HG02610 (cell line): ENCODE data around the gene CAMSAP1.

Source experiments
- ATAC-seq: cut with Tn5 transposase; IDR thresholded peaks from one replicate; pipeline ENCODE4 v1.9.1; 2021; ENCODE audit warnings: mild to moderate bottlenecking, moderate library complexity; ENCODE audit not compliant: unreplicated experiment

CAMSAP1 gene

DNA sequence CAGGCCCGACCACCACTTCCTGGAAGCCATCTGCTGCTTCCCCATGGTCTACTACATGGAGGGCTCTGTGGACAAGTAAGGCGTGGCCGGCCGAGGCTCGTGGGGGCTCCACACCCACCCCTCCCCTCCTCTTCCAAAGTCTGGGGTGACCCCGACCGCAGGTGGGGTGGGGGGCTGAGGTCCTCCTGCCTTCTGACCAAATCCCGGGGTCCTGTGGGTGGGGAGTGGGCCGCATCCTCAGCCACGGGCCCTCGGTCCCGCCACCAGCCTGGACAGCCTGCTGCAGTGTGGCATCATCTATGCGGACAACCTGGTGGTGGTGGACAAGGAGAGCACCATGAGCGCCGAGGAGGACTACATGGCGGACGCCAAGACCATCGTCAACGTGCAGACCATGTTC lies 128.9 kb downstream of the CAMSAP1 start:
- no peak for ATAC-seq

- no peak for ATAC-seq
Measured at GRCh38 chr9:135777623-135778177, 129.6 kb downstream of the CAMSAP1 start.

DNA sequence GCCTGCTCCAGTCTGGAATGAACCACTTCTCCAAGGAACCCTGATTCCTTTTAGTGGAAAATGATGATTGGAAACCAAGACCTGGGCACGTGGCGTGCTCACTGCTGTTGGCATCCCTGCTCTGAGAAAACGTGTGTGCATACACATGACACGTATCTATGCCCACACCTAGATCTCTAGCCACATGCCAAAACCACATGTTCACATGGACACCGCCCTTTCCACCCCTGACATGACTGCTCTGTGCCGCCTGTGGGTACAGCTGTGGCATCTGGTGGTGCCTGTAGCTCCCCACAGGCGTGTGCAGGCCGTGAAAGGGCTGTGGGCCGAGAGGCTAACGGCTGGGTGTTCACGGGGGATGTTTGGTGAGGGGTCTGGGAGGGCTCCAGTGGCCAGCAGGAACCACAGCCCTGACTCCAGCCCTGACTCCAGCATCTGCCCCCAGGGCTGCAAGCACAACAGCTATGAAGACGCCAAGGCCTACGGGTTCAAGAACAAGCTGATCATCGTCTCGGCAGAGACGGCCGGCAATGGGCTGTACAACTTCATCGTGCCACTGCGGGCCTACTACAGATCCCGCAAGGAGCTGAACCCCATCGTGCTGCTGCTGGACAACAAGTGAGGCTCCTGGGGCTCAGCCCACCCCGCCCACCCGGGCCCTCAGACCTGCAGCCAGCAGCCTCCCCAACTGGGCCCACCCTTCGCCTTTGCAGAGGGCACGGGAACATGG lies 130.3 kb downstream of the CAMSAP1 start:
- no peak for ATAC-seq

- ATAC-seq, result no peak
Measured at GRCh38 chr9:135775911-135776310, 131.4 kb downstream of the CAMSAP1 start.

GRCh38 chr9:135774794-135775525 lies 132.4 kb downstream of the CAMSAP1 start:
- ATAC-seq, result no peak

DNA sequence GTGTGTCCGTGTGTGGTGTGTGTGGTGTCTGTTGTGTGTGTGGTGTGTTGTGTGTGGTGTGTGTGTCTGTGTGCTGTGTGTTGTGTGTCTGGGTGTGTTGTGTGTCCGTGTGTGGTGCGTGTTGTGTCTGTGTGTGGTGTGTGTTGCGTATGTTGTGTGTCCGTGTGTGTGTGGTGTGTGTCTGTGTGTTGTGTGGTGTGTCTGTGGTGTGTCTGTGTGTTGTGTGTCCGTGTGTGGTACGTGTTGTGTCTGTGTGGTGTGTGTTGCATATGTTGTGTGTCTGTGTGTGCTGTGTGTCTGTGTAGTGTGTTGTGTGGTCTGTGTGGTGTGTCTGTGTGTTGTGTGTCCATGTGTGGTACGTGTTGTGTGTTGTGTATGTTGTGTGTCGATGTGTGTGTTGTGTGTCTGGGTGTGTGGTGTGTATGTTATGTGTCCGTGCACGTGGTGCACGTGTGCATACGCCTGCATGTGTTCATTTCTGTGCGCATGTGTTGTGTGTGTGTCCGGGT lies 133.1 kb downstream of the CAMSAP1 start:
- ATAC-seq, result no peak

- ATAC-seq, result no peak
Measured at GRCh38 chr9:135773530-135774238, 133.7 kb downstream of the CAMSAP1 start.

DNA sequence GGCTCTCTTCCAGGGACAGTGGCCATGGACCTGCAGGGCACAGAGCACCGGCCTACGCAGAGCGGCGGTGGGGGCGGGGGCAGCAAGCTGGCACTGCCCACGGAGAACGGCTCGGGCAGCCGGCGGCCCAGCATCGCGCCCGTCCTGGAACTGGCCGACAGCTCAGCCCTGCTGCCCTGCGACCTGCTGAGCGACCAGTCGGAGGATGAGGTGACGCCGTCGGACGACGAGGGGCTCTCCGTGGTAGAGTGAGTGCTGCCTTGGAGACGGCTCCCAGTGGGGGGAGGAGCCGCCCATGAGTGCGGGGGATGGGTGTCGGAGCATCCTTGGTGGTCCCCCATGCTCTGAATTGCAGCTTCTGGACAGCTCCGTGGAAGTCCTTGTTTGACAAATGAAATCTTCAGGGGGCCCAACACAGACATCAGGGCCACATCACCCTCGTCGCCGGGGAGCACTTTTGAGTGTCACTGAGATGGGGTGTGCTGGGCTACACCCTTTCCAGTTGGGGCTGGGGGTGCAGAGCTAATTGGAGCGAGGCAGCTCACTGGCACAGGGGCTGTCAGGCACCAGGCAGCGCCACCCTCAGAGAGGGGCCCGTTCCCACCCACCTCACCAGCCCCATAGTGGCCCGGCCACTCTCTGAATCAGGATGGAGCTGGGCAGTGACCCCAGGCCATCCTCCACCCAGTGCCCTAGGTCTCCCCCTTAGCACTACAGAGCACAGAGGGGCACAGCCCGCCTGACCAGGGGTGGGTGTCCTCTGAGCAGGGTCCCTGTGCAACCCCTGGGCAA lies 134.4 kb downstream of the CAMSAP1 start:
- ATAC-seq, result no peak

- ATAC-seq, result no peak
Measured at GRCh38 chr9:135772056-135772646, 135.2 kb downstream of the CAMSAP1 start.

GRCh38 chr9:135771401-135772051 lies 135.8 kb downstream of the CAMSAP1 start:
- ATAC-seq, result no peak

DNA sequence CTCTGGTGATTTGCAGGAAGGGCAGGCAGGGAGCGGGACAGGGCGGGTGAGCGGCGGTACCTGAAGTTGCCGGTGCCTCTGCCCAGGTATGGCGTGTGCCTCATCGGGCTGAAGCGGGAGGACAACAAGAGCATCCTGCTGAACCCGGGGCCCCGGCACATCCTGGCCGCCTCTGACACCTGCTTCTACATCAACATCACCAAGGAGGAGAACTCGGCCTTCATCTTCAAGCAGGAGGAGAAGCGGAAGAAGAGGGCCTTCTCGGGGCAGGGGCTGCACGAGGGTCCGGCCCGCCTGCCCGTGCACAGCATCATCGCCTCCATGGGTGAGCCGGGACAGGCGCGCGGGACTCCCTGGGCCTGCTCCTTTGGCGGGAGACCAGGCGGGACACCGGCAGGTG lies 136.6 kb downstream of the CAMSAP1 start:
- ATAC-seq, result no peak

DNA sequence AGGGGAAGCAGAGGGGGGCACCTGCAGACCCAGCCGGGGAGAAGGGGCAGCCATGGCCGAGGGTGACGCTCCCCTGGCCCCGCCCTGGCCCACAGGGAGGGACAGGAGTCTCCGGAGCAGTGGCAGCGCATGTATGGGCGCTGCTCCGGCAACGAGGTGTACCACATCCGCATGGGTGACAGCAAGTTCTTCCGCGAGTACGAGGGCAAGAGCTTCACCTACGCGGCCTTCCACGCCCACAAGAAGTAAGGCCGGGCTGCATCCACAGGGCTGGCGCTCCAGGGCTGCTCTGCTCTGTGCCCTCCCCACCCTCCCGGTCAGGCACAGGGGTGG lies 137.2 kb downstream of the CAMSAP1 start:
- no peak for ATAC-seq

DNA sequence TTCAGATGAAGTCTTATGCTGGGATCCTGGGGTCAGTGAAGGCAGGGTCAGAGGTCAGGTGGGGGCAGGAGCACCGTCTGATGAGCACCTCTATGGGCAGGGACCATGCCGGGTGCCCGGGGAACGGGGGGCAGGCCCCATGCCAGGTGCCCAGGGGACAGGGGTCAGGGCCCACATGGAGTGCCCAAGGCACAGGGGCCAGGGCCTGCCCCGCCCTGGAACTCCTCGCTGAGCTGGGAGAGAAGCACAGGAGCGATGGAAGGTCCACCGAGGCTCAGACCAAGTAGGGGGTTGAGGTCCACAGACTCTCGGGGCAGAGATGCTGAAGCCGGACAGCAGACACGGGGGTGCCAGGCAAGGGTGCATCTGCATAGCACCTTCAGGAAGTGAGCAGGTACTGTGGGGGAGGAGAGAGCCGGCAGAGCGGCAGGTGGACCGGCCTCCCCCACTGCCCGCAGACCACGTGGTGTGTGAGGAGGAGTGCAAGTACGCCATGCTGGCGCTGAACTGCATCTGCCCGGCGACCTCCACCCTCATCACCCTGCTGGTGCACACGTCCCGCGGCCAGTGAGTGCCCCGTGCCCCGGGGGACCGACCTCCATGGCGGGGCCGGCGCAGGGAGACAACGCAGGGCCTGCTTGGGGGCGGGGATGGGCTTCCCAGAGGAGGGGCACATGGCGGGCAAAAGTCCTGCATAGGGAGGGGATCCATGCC lies 137.7 kb downstream of the CAMSAP1 start:
- ATAC-seq, result no peak

DNA sequence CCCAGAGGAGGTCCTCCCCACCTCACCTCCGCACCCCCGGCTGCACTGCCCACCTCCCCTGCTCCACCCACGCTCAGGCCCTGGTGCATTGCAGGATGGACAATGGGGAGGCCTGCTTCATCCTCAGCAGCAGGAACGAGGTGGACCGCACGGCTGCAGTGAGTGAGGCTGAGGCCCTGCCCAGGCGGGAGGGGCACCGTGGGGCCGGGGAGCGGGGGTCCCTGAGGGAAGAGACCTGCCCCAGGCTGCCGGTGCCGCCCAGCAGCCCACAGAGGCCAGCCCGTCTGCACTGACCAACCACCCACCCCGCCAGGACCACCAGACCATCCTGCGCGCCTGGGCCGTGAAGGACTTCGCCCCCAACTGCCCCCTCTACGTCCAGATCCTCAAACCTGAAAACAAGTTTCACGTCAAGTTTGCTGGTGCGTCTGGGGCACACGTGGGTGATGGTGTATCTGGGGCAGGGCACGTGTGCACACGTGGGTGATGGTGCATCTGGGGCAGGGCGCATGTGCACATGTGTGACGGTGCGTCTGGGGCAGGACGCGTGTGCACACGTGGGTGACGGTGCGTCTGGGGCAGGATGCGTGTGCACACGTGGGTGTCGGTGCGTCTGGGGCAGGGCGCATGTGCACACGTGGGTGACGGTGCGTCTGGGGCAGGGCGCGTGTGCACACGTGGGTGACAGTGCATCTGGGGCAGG lies 138.7 kb downstream of the CAMSAP1 start:
- ATAC-seq, result no peak

DNA sequence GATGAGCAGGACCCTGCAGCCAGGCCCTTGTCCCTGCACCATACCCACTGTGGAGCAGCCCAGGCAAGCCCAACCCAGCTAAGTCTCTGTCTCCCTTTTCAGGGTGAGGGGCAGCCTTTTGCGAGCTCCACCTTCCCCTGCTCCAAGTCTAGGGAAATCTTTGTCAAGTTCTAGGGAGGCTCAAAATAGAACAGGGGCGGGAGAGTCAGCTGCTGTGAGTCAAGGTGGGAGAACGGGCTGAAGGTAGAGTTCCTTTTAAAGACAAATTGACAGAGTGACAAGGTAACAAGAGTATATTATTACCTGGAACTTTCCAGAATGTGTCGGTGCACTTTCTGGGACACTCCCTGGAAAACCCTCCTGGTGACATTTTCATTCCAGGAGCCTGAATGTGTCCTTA lies 140.6 kb downstream of the CAMSAP1 start:
- ATAC-seq, result no peak

GRCh38 chr9:135766251-135766650 lies 141.1 kb downstream of the CAMSAP1 start:
- no peak for ATAC-seq

GRCh38 chr9:135765416-135765815 lies 141.9 kb downstream of the CAMSAP1 start:
- no peak for ATAC-seq

DNA sequence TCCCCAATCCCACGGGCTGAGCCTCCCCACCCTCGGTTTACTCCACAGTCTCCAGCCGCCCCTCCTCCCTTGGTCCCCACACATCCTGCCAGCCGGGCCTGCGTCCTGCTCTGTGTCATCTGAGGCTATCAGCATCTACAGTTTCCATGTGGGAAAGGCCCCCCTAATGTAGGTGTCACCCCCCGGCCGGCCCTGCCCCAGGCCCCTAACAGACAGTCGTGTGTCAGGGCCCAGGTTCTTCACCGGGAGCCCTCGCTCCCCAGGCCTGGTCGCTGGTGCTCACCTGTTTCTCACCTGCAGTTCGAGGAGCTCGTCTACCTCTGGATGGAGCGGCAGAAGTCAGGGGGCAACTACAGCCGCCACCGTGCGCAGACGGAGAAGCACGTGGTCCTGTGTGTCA lies 142.6 kb downstream of the CAMSAP1 start:
- ATAC-seq, result no peak
